ENCODE data around the gene TLR6. TPM values are rescaled to one million over a fixed set of nuclear protein-coding genes. Genes with fewer than 3 reads are reported as not detected.

The TLR6 gene
- total RNA-seq, 1 experiment from 2014 or later: not detected

- Histone ChIP-seq H3K4me1 (no peaks in the 10 kb centered on the region), H3K9me3 (no peaks in the 10 kb centered on the region), H3K27me3 (replicated peaks; ENCODE audit: control insufficient read depth, insufficient read depth, low read length) (no peaks in the 10 kb centered on the region), H3K36me3 (ENCODE audit: control insufficient read depth, insufficient read depth, low read length) (no peaks in the 10 kb centered on the region), H3K4me3 (ENCODE audit: low read depth, low read length) (no peak overlapping the region)
- Mint-ChIP-seq H3K9me3 (ENCODE audit: unreplicated experiment) (peaks cover 17% of the 10 kb centered on the region), H3K4me1 (ENCODE audit: low read depth, unreplicated experiment) (no peaks in the 10 kb centered on the region), H3K27me3 (ENCODE audit: insufficient read depth, unreplicated experiment) (peaks cover 11% of the 10 kb centered on the region), H3K4me3 (ENCODE audit: unreplicated experiment) (no peak overlapping the region), H3K36me3 (ENCODE audit: insufficient read depth, unreplicated experiment) (no peaks in the 10 kb centered on the region), H3K27ac (ENCODE audit: unreplicated experiment) (no peak overlapping the region)
- DNase-seq: no peak
- ChIA-PET CTCF (no interaction called here), POLR2A (no interaction called here)
- no TSS peak for BruUV-seq (replicated peaks)
- no peak for TF ChIP-seq CTCF (IDR thresholded peaks at IDR 0.05; ENCODE audit: insufficient read depth in 1 of 2, low read depth in 1 of 2, low read length in 1 of 2, severe bottlenecking in 1 of 2, unreplicated experiment in 1 of 2)
- intact Hi-C loops (cut with micrococcal nuclease; ENCODE audit: unreplicated experiment): no loop called here
These were observed 10.6 kb downstream of the TLR6 start for GRCh38 chr4:38846015-38846414.

- CTCF ChIA-PET: no interaction called here
- H3K36me3 Mint-ChIP-seq (ENCODE audit: insufficient read depth, unreplicated experiment): no peaks in the 10 kb centered on the region
These were observed 13.6 kb downstream of the TLR6 start for GRCh38 chr4:38842994-38843393.

GRCh38 chr4:38837849-38838248 lies 18.8 kb downstream of the TLR6 start:
- BruUV-seq (replicated peaks): no TSS peak
- ChIA-PET POLR2A (no interaction called here), CTCF (no interaction called here)
- TF ChIP-seq CTCF (IDR thresholded peaks at IDR 0.05; ENCODE audit: insufficient read depth in 1 of 2, low read depth in 1 of 2, low read length in 1 of 2, severe bottlenecking in 1 of 2, unreplicated experiment in 1 of 2): no peak
- no peak for DNase-seq
- intact Hi-C loops (cut with micrococcal nuclease; ENCODE audit: unreplicated experiment): no loop called here
- Mint-ChIP-seq H3K4me1 (ENCODE audit: low read depth, unreplicated experiment) (no peaks in the 10 kb centered on the region), H3K36me3 (ENCODE audit: insufficient read depth, unreplicated experiment) (no peaks in the 10 kb centered on the region), H3K9me3 (ENCODE audit: unreplicated experiment) (peaks cover 10% of the 10 kb centered on the region), H3K27ac (ENCODE audit: unreplicated experiment) (no peak overlapping the region), H3K4me3 (ENCODE audit: unreplicated experiment) (no peak overlapping the region), H3K27me3 (ENCODE audit: insufficient read depth, unreplicated experiment) (peaks cover 10% of the 10 kb centered on the region)
- Histone ChIP-seq H3K36me3 (ENCODE audit: control insufficient read depth, insufficient read depth, low read length) (no peaks in the 10 kb centered on the region), H3K4me3 (ENCODE audit: low read depth, low read length) (no peak overlapping the region), H3K27me3 (replicated peaks; ENCODE audit: control insufficient read depth, insufficient read depth, low read length) (no peaks in the 10 kb centered on the region), H3K9me3 (0 out of 2 replicates have a peak, but pooled peaks cover 3% of the 10 kb centered on the region), H3K4me1 (no peaks in the 10 kb centered on the region)

More at GRCh38 chr4:38842994-38843393, 13.6 kb downstream of the TLR6 start:
- Histone ChIP-seq H3K36me3 (ENCODE audit: control insufficient read depth, insufficient read depth, low read length) (no peaks in the 10 kb centered on the region), H3K27me3 (replicated peaks; ENCODE audit: control insufficient read depth, insufficient read depth, low read length) (no peaks in the 10 kb centered on the region), H3K4me1 (no peaks in the 10 kb centered on the region), H3K4me3 (ENCODE audit: low read depth, low read length) (no peak overlapping the region), H3K9me3 (no peaks in the 10 kb centered on the region)
- Mint-ChIP-seq H3K27ac (ENCODE audit: unreplicated experiment) (no peak overlapping the region), H3K27me3 (ENCODE audit: insufficient read depth, unreplicated experiment) (peaks cover 13% of the 10 kb centered on the region), H3K9me3 (ENCODE audit: unreplicated experiment) (peaks cover 8% of the 10 kb centered on the region), H3K4me3 (ENCODE audit: unreplicated experiment) (no peak overlapping the region), H3K4me1 (ENCODE audit: low read depth, unreplicated experiment) (no peaks in the 10 kb centered on the region)
- no TSS peak for BruUV-seq (replicated peaks)
- DNase-seq: no peak
- TF ChIP-seq CTCF (IDR thresholded peaks at IDR 0.05; ENCODE audit: insufficient read depth in 1 of 2, low read depth in 1 of 2, low read length in 1 of 2, severe bottlenecking in 1 of 2, unreplicated experiment in 1 of 2): no peak
- POLR2A ChIA-PET: no interaction called here
- intact Hi-C loops (cut with micrococcal nuclease; ENCODE audit: unreplicated experiment): no loop called here

Data from Caco-2 (cell line).